Pericardium fibroblast (primary cell): ENCODE data around the gene TCEAL6. TPM values are rescaled to one million over a fixed set of nuclear protein-coding genes. Genes with fewer than 3 reads are reported as not detected.

Experiments
- total RNA-seq: library from RNA; depleted of rRNA; stranded (reverse); fragments of >200 nt; gene quantifications from 2 replicates; pipeline ENCODE4 v1.2.3, GENCODE V29; 2015

TCEAL6 gene
- not detected in 2 replicates for total RNA-seq

GRCh38 chrX:102142274-102142673, at the start of gene TCEAL6:
TSS of gene TCEAL6 (minus strand) at chrX:102142481.

DNA sequence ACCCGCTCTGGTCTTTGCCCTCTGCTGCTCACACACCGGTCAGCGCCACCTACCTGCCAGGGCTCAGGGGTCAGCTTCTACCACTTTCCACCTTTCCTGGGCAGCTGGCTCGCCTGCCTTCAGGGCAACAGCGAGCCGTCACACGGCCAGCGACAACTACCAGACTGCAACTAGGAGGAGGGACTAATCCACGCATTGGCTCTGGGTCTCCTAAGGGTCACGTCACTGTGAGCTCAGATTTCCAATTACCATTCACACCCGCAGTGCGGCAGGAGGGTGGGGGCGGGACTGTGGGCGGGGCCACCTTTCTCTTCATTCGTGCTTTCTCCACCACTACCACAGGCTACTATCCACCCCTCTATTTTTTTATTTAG, 13.5 kb upstream of the TCEAL6 start, which contains the start of gene BEX5:
TSS of gene BEX5 (minus strand) at position 172 of the 374 bp plus-strand sequence. CDS start 1,712 bp downstream, outside the sequence.

GRCh38 chrX:102125436-102125835, 16.8 kb downstream of the TCEAL6 start, which contains the start of gene TCEAL2:
TSS of gene TCEAL2 (plus strand) at chrX:102125679. CDS start at chrX:102126831, 1,152 bp downstream.

Other genes with a start within 250 kb of the TCEAL6 start
- not detected in 2 replicates for gene ZMAT1, start 210.5 kb downstream of the TCEAL6 start, total RNA-seq
- gene TCEAL2, start 16.8 kb downstream of the TCEAL6 start, total RNA-seq, result not detected in 2 replicates
- not detected in 2 replicates for gene BEX5, start 13.5 kb upstream of the TCEAL6 start, total RNA-seq
- not detected in 2 replicates for gene TCP11X1, start 72.8 kb upstream of the TCEAL6 start, total RNA-seq
- not detected in 2 replicates for gene NXF2, start 104.7 kb upstream of the TCEAL6 start, total RNA-seq